A673 (cell line): Measurements from ENCODE around the gene ERF. TPM values are rescaled to one million over a fixed set of nuclear protein-coding genes. Genes with fewer than 3 reads are reported as not detected.

Experiments used
- BruUV-seq: library from RNA; stranded (reverse); fragments of 400-500 nt; replicated peaks from 2 replicates; lab custom pipeline; 2021; lab: Mats Ljungman, UMichigan
- CTCF ChIA-PET: fragments of 300-600 bp; sonication (Branson Sonifier 250); formaldehyde crosslinking; loops from one replicate; lab custom pipeline; 2022; ENCODE audit warnings: antibody characterized with exemption; lab: Charles Lee
- POLR2A ChIA-PET: fragments of 300-600 bp; sonication (Branson Sonifier 250); formaldehyde crosslinking; loops from one replicate; lab custom pipeline; 2022; ENCODE audit warnings: antibody characterized with exemption; ENCODE audit not compliant: low non-redundant PET; lab: Charles Lee
- DNase-seq: peaks from one replicate; pipeline ENCODE4 v3.0.0-alpha.2; 2015; ENCODE audit warnings: low spot score
- H3K27ac ChIP-seq: fragments of 200-600 bp; sonication (generic); 2 replicates; pipeline ENCODE4 v1.5.1; 2016; ENCODE audit warnings: mixed run types, low read depth, mild to moderate bottlenecking, mixed read lengths, antibody characterized with exemption, low read length; ENCODE audit not compliant: poor library complexity, severe bottlenecking
- H3K27me3 ChIP-seq: fragments of 200-600 bp; sonication (generic); replicated peaks from 2 replicates; pipeline ENCODE4 v1.6.1; 2017; ENCODE audit warnings: mixed run types, low read depth, mild to moderate bottlenecking, mixed read lengths, antibody characterized with exemption, low read length; ENCODE audit not compliant: insufficient read depth, poor library complexity
- H3K36me3 ChIP-seq: fragments of 200-600 bp; sonication (generic); 2 replicates; pipeline ENCODE4 v1.6.1; 2016; ENCODE audit warnings: mixed run types, mild to moderate bottlenecking, mixed read lengths, antibody characterized with exemption, low read length; ENCODE audit not compliant: insufficient read depth, poor library complexity, severe bottlenecking
- H3K4me1 ChIP-seq: fragments of 200-600 bp; sonication (generic); 2 replicates; pipeline ENCODE4 v1.6.1; 2017; ENCODE audit warnings: mixed run types, mild to moderate bottlenecking, mixed read lengths, antibody characterized with exemption, low read length; ENCODE audit not compliant: insufficient read depth, poor library complexity, severe bottlenecking
- H3K4me3 ChIP-seq: fragments of 200-600 bp; sonication (generic); 2 replicates; pipeline ENCODE4 v1.5.1; 2016; ENCODE audit warnings: low read depth, mixed run types, mild to moderate bottlenecking, mixed read lengths, low read length; ENCODE audit not compliant: poor library complexity, severe bottlenecking
- H3K9me3 ChIP-seq: fragments of 200-600 bp; sonication (generic); 2 replicates; pipeline ENCODE4 v1.6.1; 2016; ENCODE audit warnings: mixed run types, low read depth, mild to moderate bottlenecking, mixed read lengths, antibody characterized with exemption, low read length; ENCODE audit not compliant: poor library complexity, severe bottlenecking
- CTCF ChIP-seq: fragments of 300-800, 200-600 bp; sonication (generic); conservative IDR thresholded peaks from 2 replicates; pipeline ENCODE4 v1.5.1; 2017; ENCODE audit warnings: low read depth, mild to moderate bottlenecking, antibody characterized with exemption, low read length, moderate library complexity, mixed read lengths
- EZH2 ChIP-seq: fragments of 200-600 bp; sonication (generic); IDR thresholded peaks from 2 replicates; pipeline ENCODE4 v1.6.1; 2017; ENCODE audit warnings: borderline replicate concordance, low read depth, mild to moderate bottlenecking, mixed read lengths, antibody characterized with exemption, low read length; ENCODE audit not compliant: poor library complexity, severe bottlenecking
- intact Hi-C: fragments of 100-400 bp; cut with micrococcal nuclease; formaldehyde crosslinking; loops from one replicate; pipeline ENCODE4 v1.10.0; 2022; ENCODE audit not compliant: unreplicated experiment
- total RNA-seq: library from RNA; stranded (reverse); gene quantifications from 2 replicates; pipeline ENCODE4 v1.2.3, GENCODE V29; 2021

Gene ERF
- total RNA-seq, 1 experiment from 2014 or later, result 164 TPM

DNA sequence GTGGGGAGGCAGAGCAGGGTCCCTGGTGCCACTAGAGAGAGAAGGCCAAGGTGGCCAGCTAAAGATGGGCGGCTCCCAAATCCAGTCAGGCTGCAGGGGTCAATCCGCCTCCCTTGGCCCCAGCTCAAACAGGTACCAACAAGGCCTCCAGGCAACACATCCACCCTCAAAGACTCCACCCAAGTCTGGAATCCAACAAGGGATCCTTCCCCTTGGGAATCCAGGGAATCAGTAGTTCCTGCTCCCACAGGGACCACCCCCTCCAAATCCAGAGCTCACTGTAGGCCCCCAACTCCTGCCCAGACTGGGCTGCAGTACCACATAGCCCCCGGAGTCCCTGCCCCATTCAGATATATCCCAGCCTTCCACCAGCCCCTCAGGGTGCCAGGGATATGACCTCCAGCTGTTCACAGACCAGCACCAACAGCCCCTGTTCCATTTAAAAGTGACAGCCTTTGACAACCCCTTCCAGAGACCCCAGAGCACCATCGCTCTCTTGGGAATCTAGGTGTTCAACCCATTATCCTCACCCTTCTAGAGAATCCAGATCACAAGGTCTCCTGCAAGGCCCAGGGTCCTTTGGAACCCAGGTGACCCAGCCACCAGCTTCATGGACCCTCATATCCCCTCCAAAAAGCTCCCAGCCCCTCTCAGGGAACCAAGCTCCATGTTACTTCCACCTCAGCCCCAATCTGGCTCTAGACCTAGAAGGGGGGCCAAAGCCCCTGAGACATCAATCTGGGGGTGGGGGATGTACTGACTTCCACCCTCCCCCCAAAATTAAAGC, 3.2 kb downstream of the ERF start:
- POLR2A ChIA-PET, result interaction anchor here (0.6 kb wide), 1 partner anchor 31 kb away, joined by 4 read pairs; no protein-coding TSS in a partner anchor
- peak overlapping the region; percentile 91 for H3K4me3 ChIP-seq

DNA sequence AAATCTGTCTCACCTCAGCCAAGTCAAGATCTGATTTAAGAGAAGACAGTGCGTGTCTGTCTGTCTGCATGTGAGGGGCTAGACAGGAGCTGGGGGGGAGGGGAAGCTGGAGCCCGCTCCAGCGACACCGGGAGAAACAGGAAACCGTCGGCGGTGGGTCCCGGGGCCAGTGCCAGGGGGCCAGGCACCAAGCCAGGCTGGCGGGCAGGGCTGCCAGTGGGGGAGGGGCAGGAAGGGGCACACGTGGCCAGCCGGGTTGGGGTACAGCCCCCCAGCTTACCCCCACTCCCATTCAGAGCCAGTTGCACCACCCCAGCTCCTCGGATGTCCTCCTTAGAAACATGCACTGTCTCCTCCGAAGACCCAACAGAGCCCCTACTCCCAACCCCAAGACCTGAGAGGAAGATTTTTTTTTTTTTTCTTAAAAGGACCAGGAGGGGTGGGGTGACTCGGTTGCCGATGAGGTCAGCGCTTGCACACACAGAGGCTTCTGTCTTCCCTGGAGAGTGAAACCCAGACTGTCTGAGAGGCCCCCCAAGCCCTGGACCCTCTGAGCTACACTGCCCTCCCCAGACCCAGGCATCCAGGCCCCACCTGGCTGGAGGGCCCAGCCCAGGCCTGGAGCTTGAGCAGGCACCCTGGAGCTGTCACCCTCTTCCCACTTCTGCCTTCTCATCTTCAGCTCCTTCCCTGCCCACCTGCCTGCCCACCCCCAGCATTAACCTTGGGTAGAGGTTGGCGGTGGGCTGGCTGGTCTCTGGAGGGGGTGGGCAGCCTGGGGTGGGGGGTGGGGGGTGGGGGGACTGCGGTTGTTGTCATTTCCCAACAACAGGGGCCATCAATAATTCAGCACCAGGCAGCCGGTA, 4.0 kb downstream of the ERF start:
- CTCF ChIA-PET, result interaction anchor here (0.7 to 2.7 kb wide), 4 partner anchors 29 to 802 kb away, joined by 3 to 12 read pairs (median 4); no protein-coding TSS in a partner anchor
- BruUV-seq, result no TSS peak
- Histone ChIP-seq H3K36me3 (peaks cover 23% of the 10 kb centered on the region), H3K4me3 (peak overlapping the region; percentile 91), H3K27me3 (no peaks in the 10 kb centered on the region), H3K9me3 (no peaks in the 10 kb centered on the region), H3K27ac (peak overlapping the region; percentile 87), H3K4me1 (peaks cover 59% of the 10 kb centered on the region)
- TF ChIP-seq EZH2, result no peak
- no peak for TF ChIP-seq CTCF
- intact Hi-C loops, result loop anchor here (2.0 kb wide), 1 partner anchor 30 kb away; no protein-coding TSS in a partner anchor
- peak; percentile 51 for DNase-seq
- POLR2A ChIA-PET, result interaction anchor here (0.5 to 0.6 kb wide), 2 partner anchors 32 to 240 kb away, joined by 3 to 4 read pairs; no protein-coding TSS in a partner anchor

More for the DNA sequence above, 3.2 kb downstream of the ERF start:
- BruUV-seq, result no TSS peak
- intact Hi-C loops, result loop anchor here (2.0 kb wide), 1 partner anchor 29 kb away; no protein-coding TSS in a partner anchor
- H3K27ac ChIP-seq, result peak overlapping the region; percentile 83
- CTCF ChIA-PET, result interaction anchor here (0.6 to 2.7 kb wide), 3 partner anchors 28 to 97 kb away, joined by 3 to 12 read pairs (median 6); no protein-coding TSS in a partner anchor
- TF ChIP-seq CTCF (no peak), EZH2 (no peak)
- H3K27me3 ChIP-seq, result no peaks in the 10 kb centered on the region
- H3K4me1 ChIP-seq, result peaks cover 59% of the 10 kb centered on the region
- peaks cover 23% of the 10 kb centered on the region for H3K36me3 ChIP-seq
- DNase-seq, result peak; percentile 22
- H3K9me3 ChIP-seq, result no peaks in the 10 kb centered on the region

GRCh38 chr19:42250183-42250665, 4.7 kb downstream of the ERF start:
- intact Hi-C loops, result loop anchor here (2.0 kb wide), 1 partner anchor 31 kb away; no protein-coding TSS in a partner anchor
- H3K9me3 ChIP-seq, result no peaks in the 10 kb centered on the region
- H3K27ac ChIP-seq, result peak overlapping the region; percentile 87
- peaks cover 59% of the 10 kb centered on the region for H3K4me1 ChIP-seq
- CTCF ChIA-PET, result interaction anchor here (0.7 to 2.7 kb wide), 3 partner anchors 29 to 801 kb away, joined by 3 to 12 read pairs (median 4); no protein-coding TSS in a partner anchor
- peak; percentile 28 for DNase-seq
- H3K36me3 ChIP-seq, result peaks cover 23% of the 10 kb centered on the region
- H3K4me3 ChIP-seq, result peak overlapping the region; percentile 35
- no peaks in the 10 kb centered on the region for H3K27me3 ChIP-seq
- BruUV-seq, result no TSS peak
- TF ChIP-seq CTCF, result no peak
- no peak for TF ChIP-seq EZH2
- POLR2A ChIA-PET, result no interaction called here
